ENCODE measurements around the gene MPHOSPH6. TPM values are rescaled to one million over a fixed set of nuclear protein-coding genes. Genes with fewer than 3 reads are reported as not detected.
"Not testable (repeated sequence)": the region's sequence is repeated elsewhere in the genome, so short reads cannot be mapped to it uniquely, and the experiment has no call there.

The MPHOSPH6 gene
- polyA plus RNA-seq, 3 donors, result 46.7 to 59.6 (median 46.9) TPM

GRCh38 chr16:82134846-82135245, 35.2 kb downstream of the MPHOSPH6 start:
- no peak for DNase-seq

DNA sequence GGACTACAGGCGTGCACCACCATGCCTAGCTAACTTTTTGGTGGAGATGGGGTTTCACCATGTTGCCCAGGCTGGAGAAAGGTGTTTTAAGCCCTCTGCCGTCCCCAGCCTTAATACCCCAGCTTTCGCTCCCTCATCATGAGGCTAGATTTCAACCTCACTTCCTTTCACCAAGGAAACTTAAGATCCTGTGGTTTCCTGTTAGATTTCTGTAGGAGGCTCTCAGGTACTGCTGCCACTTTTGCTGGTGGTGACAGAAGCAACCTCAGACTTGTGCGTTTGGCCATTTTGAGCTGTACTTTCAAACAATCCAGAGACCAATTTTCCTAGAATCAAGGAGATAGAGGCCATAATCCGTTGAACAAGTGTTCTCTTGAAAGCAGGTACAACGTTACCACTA, 36.2 kb downstream of the MPHOSPH6 start:
- DNase-seq, result no peak

DNA sequence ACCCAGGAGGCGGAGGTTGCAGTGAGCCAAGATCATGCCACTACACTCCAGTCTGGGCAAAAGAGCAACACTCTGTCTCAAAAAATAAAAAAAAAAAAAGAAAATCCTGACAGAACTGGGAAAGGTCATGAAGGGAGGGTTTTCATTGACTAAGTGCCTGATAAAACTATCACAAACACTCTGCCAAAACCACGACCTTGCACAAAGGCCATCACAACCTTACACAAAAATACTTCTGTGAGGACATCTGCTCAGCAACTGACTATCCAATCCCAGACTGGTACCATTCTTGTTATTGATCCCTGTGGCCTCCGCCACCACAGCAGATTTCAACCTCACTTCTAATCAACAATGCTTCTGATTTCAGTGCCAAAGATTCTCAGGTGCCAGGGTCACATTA, 40.1 kb downstream of the MPHOSPH6 start:
- no peak for DNase-seq

- no peak for DNase-seq
Observed at GRCh38 chr16:82124651-82125050, 45.4 kb downstream of the MPHOSPH6 start.

DNA sequence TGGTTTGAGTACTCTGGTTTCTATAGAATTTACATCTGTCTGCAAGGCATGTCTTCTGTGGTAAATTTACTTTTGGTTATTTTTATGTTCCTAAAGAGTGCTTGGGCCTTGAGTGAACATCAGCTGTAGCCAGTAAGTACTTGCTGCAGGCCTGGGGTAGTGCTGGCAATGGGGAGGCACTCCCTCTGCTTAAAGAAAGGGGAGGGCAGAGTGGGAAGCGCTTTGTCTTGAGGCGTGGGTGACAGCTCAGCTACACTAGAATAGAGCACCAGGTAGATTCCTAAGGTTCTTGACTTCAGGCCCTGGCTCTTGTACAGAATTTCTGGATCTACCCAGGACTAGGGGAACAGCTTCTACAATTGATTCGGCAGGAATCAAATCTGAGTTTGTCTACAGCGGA, 50.6 kb downstream of the MPHOSPH6 start:
- no peak for DNase-seq

- DNase-seq, result no peak
Observed at GRCh38 chr16:82118749-82119148, 51.3 kb downstream of the MPHOSPH6 start.

- no peak for DNase-seq
Observed at GRCh38 chr16:82116535-82116934, 53.5 kb downstream of the MPHOSPH6 start.

DNA sequence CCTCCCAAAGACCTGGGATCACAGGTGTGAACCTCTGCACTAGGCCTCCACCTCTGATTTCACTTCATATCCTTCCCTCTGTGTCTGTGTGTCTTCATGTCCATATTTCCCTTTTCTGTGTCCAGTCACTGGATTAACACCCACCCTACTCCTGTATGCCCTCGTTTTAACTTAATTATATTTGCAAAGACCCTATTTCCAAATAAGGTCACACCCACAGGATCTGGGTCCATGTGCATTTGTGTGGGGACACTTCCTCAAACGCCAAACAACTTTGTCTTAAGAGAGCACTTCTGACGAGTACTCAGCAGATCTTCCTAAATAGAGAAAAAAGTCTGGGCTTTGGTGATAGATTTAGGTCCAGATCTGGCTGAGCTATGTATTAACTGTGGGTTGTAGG, 56.3 kb downstream of the MPHOSPH6 start:
- DNase-seq, result no peak

- DNase-seq, result no peak
Observed at GRCh38 chr16:82111944-82112343, 58.1 kb downstream of the MPHOSPH6 start.

GRCh38 chr16:82109266-82109665, 60.8 kb downstream of the MPHOSPH6 start:
- DNase-seq, result not testable (repeated sequence)

DNA sequence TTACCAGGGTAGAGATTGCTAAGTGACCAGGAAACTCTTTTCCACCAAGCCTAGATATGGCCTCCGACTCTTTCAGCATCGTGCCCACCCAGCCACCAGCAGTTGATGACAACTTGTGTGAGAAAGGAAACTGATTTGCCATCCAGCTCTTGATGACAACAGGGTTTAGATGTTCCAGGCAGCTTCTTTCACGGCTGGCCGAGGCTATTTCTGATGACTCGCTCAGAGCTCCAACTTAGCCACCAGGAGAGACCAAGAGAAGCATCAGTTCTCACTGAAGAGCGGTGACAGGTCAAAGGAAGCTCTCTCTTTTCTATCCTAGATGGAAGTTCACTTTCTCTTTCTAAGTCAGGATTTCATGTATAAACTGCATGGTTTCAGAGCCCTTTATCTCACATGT, 61.2 kb downstream of the MPHOSPH6 start:
- no peak for DNase-seq

- DNase-seq, result no peak
Observed at GRCh38 chr16:82108100-82108499, 61.9 kb downstream of the MPHOSPH6 start.

DNA sequence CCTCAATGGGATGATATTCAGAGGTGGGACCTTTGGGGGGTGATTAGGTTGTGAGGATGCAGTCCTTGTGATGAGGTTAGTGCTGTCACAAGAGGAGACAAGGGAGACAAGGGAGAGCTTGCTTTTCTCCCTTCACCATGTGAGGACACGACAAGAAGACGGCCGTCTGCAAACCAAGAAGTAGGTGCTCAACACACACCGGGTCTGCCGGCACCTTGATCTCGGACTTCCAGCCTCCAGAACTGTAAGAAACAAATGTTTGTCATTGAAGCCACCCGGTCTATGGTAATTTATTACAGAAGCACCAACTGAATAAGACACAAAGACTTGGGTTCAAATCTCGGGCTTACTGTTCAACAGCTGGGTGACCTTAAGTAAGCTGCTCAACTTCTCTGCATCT, 64.9 kb downstream of the MPHOSPH6 start:
- DNase-seq, result no peak

Other genes starting within 250 kb of the MPHOSPH6 start
- 10 to 100 TPM; 14.6 to 20.0 (median 14.7) TPM for gene SDR42E1, start 158.8 kb downstream of the MPHOSPH6 start, polyA plus RNA-seq (ENCODE audit: insufficient read length in 3 of 3)
- 10 to 100 TPM; 11.0 to 18.0 (median 13.5) TPM for gene HSD17B2, start 135.0 kb downstream of the MPHOSPH6 start, polyA plus RNA-seq (ENCODE audit: insufficient read length in 3 of 3)